IMR-90 (cell line): ENCODE measurements around the gene PCDHGA7. TPM values are rescaled to one million over a fixed set of nuclear protein-coding genes. Genes with fewer than 3 reads are reported as not detected.

ENCODE experiments used
- ATAC-seq: fragments of 200-7000 bp; cut with Tn5 transposase; 2 replicates; pipeline ENCODE4 v1.9.1; 2020; ENCODE audit warnings: low read depth, mild to moderate bottlenecking, moderate library complexity
- BruUV-seq: library from RNA; stranded (reverse); fragments of 400-500 nt; replicated peaks from 2 replicates; lab custom pipeline; 2021; lab: Mats Ljungman, UMichigan
- CTCF ChIA-PET: fragments of 300-600 bp; formaldehyde crosslinking; extraction: SDS; loops from one replicate; lab custom pipeline; 2021; ENCODE audit warnings: antibody characterized with exemption; lab: Yijun Ruan, JAX
- POLR2A ChIA-PET: fragments of 300-600 bp; sonication (Branson Sonifier 250); formaldehyde crosslinking; loops from one replicate; lab custom pipeline; 2022; ENCODE audit warnings: antibody characterized with exemption; ENCODE audit not compliant: unreplicated experiment; lab: Charles Lee
- DNase-seq: peaks from one replicate; pipeline ENCODE4 v3.0.0; 2013
- H2AFZ ChIP-seq: replicated peaks from 2 replicates; pipeline ENCODE3; 2013; ENCODE audit warnings: low read length, mild to moderate bottlenecking; ENCODE audit not compliant: poor library complexity
- H2AK5ac ChIP-seq: 2 replicates; pipeline ENCODE4 v1.6.1; 2013; ENCODE audit warnings: low read depth, low read length, inconsistent platforms
- H2AK9ac ChIP-seq: replicated peaks from 2 replicates; pipeline ENCODE3; 2013; ENCODE audit warnings: mild to moderate bottlenecking, low read depth, low read length, moderate library complexity; ENCODE audit not compliant: poor library complexity
- H2BK120ac ChIP-seq: 2 replicates; pipeline ENCODE4 v1.6.1; 2013; ENCODE audit warnings: low read depth, low read length, inconsistent platforms
- H2BK15ac ChIP-seq: 3 replicates; pipeline ENCODE4 v1.6.1; 2013; ENCODE audit warnings: low read depth, low read length, inconsistent platforms
- H2BK20ac ChIP-seq: 2 replicates; pipeline ENCODE4 v1.6.1; 2013; ENCODE audit warnings: low read depth, mild to moderate bottlenecking, inconsistent platforms, low read length, moderate library complexity
- H2BK5ac ChIP-seq: 2 replicates; pipeline ENCODE4 v1.6.1; 2013; ENCODE audit warnings: mild to moderate bottlenecking, low read depth, low read length, inconsistent platforms; ENCODE audit not compliant: poor library complexity, severe bottlenecking
- H3K14ac ChIP-seq: replicated peaks from 2 replicates; pipeline ENCODE4 v1.6.1; 2013; ENCODE audit warnings: low read depth, low read length, inconsistent platforms
- H3K18ac ChIP-seq: 2 replicates; pipeline ENCODE4 v1.6.1; 2013; ENCODE audit warnings: low read depth, low read length, control low read depth
- H3K23ac ChIP-seq: 2 replicates; pipeline ENCODE4 v1.6.1; 2013; ENCODE audit warnings: low read depth, low read length, inconsistent platforms
- H3K27ac ChIP-seq: 2 replicates; pipeline ENCODE4 v1.5.1; 2013; ENCODE audit warnings: mild to moderate bottlenecking, control low read depth, low read length; ENCODE audit not compliant: insufficient read depth
- H3K27me3 ChIP-seq: 2 replicates; pipeline ENCODE4 v1.6.1; 2013; ENCODE audit warnings: low read length; ENCODE audit not compliant: control insufficient read depth, insufficient read depth
- H3K36me3 ChIP-seq: 2 replicates; pipeline ENCODE4 v1.6.1; 2013; ENCODE audit warnings: low read length, mixed read lengths; ENCODE audit not compliant: control insufficient read depth, insufficient read depth
- H3K4ac ChIP-seq: 2 replicates; pipeline ENCODE4 v1.6.1; 2013; ENCODE audit warnings: low read depth, low read length, inconsistent platforms
- H3K4me1 ChIP-seq: 2 replicates; pipeline ENCODE4 v1.6.1; 2013; ENCODE audit warnings: low read length, mixed read lengths; ENCODE audit not compliant: control insufficient read depth, insufficient read depth
- H3K4me2 ChIP-seq: 2 replicates; pipeline ENCODE4 v1.6.1; 2013; ENCODE audit warnings: low read depth, mild to moderate bottlenecking, control low read depth, low read length, moderate library complexity
- H3K4me3 ChIP-seq: 2 replicates; pipeline ENCODE4 v1.5.1; 2013; ENCODE audit warnings: low read depth, mild to moderate bottlenecking, control low read depth, low read length, moderate library complexity; ENCODE audit not compliant: insufficient read depth
- H3K56ac ChIP-seq: 2 replicates; pipeline ENCODE4 v1.6.1; 2013; ENCODE audit warnings: low read length, inconsistent platforms; ENCODE audit not compliant: insufficient read depth; ENCODE audit errors: extremely low read depth
- H3K79me1 ChIP-seq, 2 experiments: 2 replicates each; pipeline ENCODE4 v1.6.1; 2013; ENCODE audit warnings: low read length in 2 of 2, inconsistent platforms in 1 of 2, low read depth in 1 of 2
- H3K9ac ChIP-seq: 2 replicates; pipeline ENCODE4 v1.6.1; 2013; ENCODE audit warnings: low read depth, low read length, control low read depth
- H3K9me1 ChIP-seq: 2 replicates; pipeline ENCODE4 v1.6.1; 2013; ENCODE audit warnings: low read length, inconsistent platforms; ENCODE audit not compliant: insufficient read depth
- H3K9me3 ChIP-seq: 2 replicates; pipeline ENCODE4 v1.6.1; 2013; ENCODE audit warnings: low read length; ENCODE audit not compliant: control insufficient read depth, insufficient read depth
- H4K20me1 ChIP-seq: 2 replicates; pipeline ENCODE4 v1.6.1; 2013; ENCODE audit warnings: low read length, inconsistent platforms; ENCODE audit not compliant: insufficient read depth
- H4K5ac ChIP-seq: 2 replicates; pipeline ENCODE4 v1.6.1; 2013; ENCODE audit warnings: mild to moderate bottlenecking, low read depth, low read length, control low read depth
- H4K8ac ChIP-seq, 2 experiments: 2 replicates each; pipeline ENCODE4 v1.6.1; 2013; ENCODE audit warnings: low read depth in 2 of 2, low read length in 2 of 2, control low read depth in 1 of 2, inconsistent platforms in 1 of 2
- H4K91ac ChIP-seq: 2 replicates; pipeline ENCODE4 v1.6.1; 2013; ENCODE audit warnings: low read depth, low read length, inconsistent platforms; ENCODE audit not compliant: insufficient read depth
- BHLHE40 ChIP-seq: fragments of 150-350 bp; IDR thresholded peaks from 2 replicates; pipeline ENCODE4 v1.6.1; 2016; ENCODE audit warnings: mild to moderate bottlenecking, low read depth, low read length
- CHD1 ChIP-seq: IDR thresholded peaks from 2 replicates; pipeline ENCODE4 v1.6.1; 2012; ENCODE audit warnings: low read depth, low read length, improper control_type of control experiment
- CTCF ChIP-seq: conservative IDR thresholded peaks from 2 replicates; pipeline ENCODE4 v1.5.1; 2012; ENCODE audit warnings: mild to moderate bottlenecking, low read depth, low read length, improper control_type of control experiment
- ELK1 ChIP-seq: fragments of 150-350 bp; IDR thresholded peaks from 2 replicates; pipeline ENCODE4 v1.6.1; 2016; ENCODE audit warnings: low read depth, mild to moderate bottlenecking, low read length, moderate library complexity, borderline replicate concordance
- FOS ChIP-seq: fragments of 150-350 bp; IDR thresholded peaks from 2 replicates; pipeline ENCODE4 v1.6.1; 2016; ENCODE audit warnings: low read depth, low read length
- MAFK ChIP-seq: IDR thresholded peaks from 2 replicates; pipeline ENCODE4 v1.6.1; 2012; ENCODE audit warnings: low read depth, low read length, improper control_type of control experiment
- MXI1 ChIP-seq: IDR thresholded peaks from 2 replicates; pipeline ENCODE4 v1.6.1; 2012; ENCODE audit warnings: low read depth, mild to moderate bottlenecking, low read length, moderate library complexity, borderline replicate concordance
- NFE2L2 ChIP-seq: fragments of 150-350 bp; IDR thresholded peaks from 2 replicates; pipeline ENCODE4 v1.6.1; 2016; ENCODE audit warnings: low read depth, mild to moderate bottlenecking, low read length
- RCOR1 ChIP-seq: IDR thresholded peaks from 2 replicates; pipeline ENCODE4 v1.6.1; 2012; ENCODE audit warnings: mild to moderate bottlenecking, low read length, improper control_type of control experiment; ENCODE audit not compliant: insufficient replicate concordance
- RFX5 ChIP-seq: IDR thresholded peaks from 2 replicates; pipeline ENCODE4 v1.8.0; 2012; ENCODE audit warnings: low read depth, mild to moderate bottlenecking, low read length, moderate library complexity
- SMC3 ChIP-seq: fragments of 150-350 bp; IDR thresholded peaks from 2 replicates; pipeline ENCODE4 v1.6.1; 2016; ENCODE audit warnings: low read depth, mild to moderate bottlenecking, antibody characterized with exemption, low read length, moderate library complexity
- WGBS, 2 experiments: methylation state at CpG; one replicate each; pipeline versions ENCODE4 v1.1.5 to v1.1.7; 2013; ENCODE audit warnings: missing lambda C conversion rate in 2 of 2; ENCODE audit not compliant: insufficient read length in 1 of 2; ENCODE audit errors: extremely low coverage in 2 of 2; 5-methylcytosine and 5-hydroxymethylcytosine counted together
- dilution Hi-C: fragments of 300-500 bp; cut with HindIII; formaldehyde crosslinking; loops from one replicate; pipeline ENCODE4 v1.14.3; 2018; ENCODE audit warnings: low sequenced_read_pairs; ENCODE audit not compliant: unreplicated experiment
- in situ Hi-C: fragments of 300-500 bp; cut with MboI; formaldehyde crosslinking; loops from 3 replicates; pipeline ENCODE4 v1.14.3; 2019; ENCODE audit warnings: low sequenced_read_pairs, inconsistent platforms, mixed read lengths
- intact Hi-C: fragments of 100-400 bp; cut with micrococcal nuclease; formaldehyde crosslinking; loops from 2 replicates; pipeline ENCODE4 v1.10.0; 2022
- polyA plus RNA-seq, 3 experiments: library from polyadenylated mRNA; depleted of rRNA; stranded (reverse); fragments of >200 nt; gene quantifications; 2 replicates each; pipeline ENCODE4 v1.2.3, GENCODE V29; 2012; ENCODE audit warnings: low replicate concordance in 1 of 3
- total RNA-seq: library from RNA; depleted of rRNA; stranded (reverse); fragments of >200 nt; gene quantifications from 2 replicates; pipeline ENCODE4 v1.2.3, GENCODE V29; 2012

The PCDHGA7 gene
- total and polyA plus RNA-seq, 2 of the 4 experiments (the other 2 are of a cell fraction) = 3.2 to 3.4 TPM

GRCh38 chr5:141419074-141419880 lies 36.7 kb downstream of the PCDHGA7 start:
- Histone ChIP-seq H2BK120ac (no peak overlapping the region), H2AK9ac (no peak overlapping the region), H3K9me1 (no peaks in the 10 kb centered on the region), H3K4me1 (no peaks in the 10 kb centered on the region), H3K56ac (no peak overlapping the region), H3K9ac (no peak overlapping the region), H3K4ac (no peak overlapping the region), H3K23ac (no peak overlapping the region), H3K14ac (no peak overlapping the region), H3K27me3 (no peaks in the 10 kb centered on the region), H3K79me1 (peaks cover 23 to 25% of the 10 kb centered on the region in 2 experiments), H2BK5ac (no peak overlapping the region), H4K20me1 (no peaks in the 10 kb centered on the region), H3K27ac (no peak overlapping the region), H3K36me3 (peaks cover 29% of the 10 kb centered on the region), H2BK20ac (no peak overlapping the region), H2AFZ (peak overlapping the region; percentile 25), H3K9me3 (peaks cover 53% of the 10 kb centered on the region), H4K91ac (no peak overlapping the region), H4K5ac (no peak overlapping the region), H2BK15ac (no peak overlapping the region), H2AK5ac (no peak overlapping the region), H3K18ac (no peak overlapping the region), H3K4me2 (no peak overlapping the region), H3K4me3 (no peak overlapping the region), H4K8ac (no peak overlapping the region)
- intact Hi-C loops (loop anchor here (5.0 kb wide), 1 partner anchor 58 kb away; the partner anchor contains the start of gene PCDHGC3), dilution Hi-C loops (no loop called here), in situ Hi-C loops (loop anchor here (5.0 kb wide), 1 partner anchor 143 kb away; no protein-coding TSS in a partner anchor)
- DNase-seq = no peak
- TF ChIP-seq MXI1 (no peak), RCOR1 (no peak), CTCF (no peak), CHD1 (no peak), MAFK (no peak), NFE2L2 (no peak), ELK1 (no peak), FOS (no peak), RFX5 (no peak), SMC3 (no peak), BHLHE40 (no peak)
- 50% methylated on average over 58 of the region's 74 CpGs; no CpG with 5 or more reads in 1 of the 2 experiments for WGBS, 2 experiments
- ATAC-seq = no peak
- BruUV-seq = no TSS peak
- ChIA-PET POLR2A (no interaction called here), CTCF (interaction anchor here (1.3 to 3.8 kb wide), 3 partner anchors 105 to 141 kb away, joined by 5 to 34 read pairs (median 19); no protein-coding TSS in a partner anchor)
